Measurements from ENCODE around the gene OR2AT4. TPM values are rescaled to one million over a fixed set of nuclear protein-coding genes. Genes with fewer than 3 reads are reported as not detected.
A peak's percentile ranks its signal among the peaks of the same experiment; 100 is the strongest.

OR2AT4 gene
- total and polyA plus RNA-seq, 2 experiments from 2014 or later = not detected

- Histone ChIP-seq H3K27ac (no peak overlapping the region), H2AFZ (peak overlapping the region; percentile 70), H3K4me2 (ENCODE audit: unreplicated experiment) (peak overlapping the region; percentile 90), H3K9me2 (ENCODE audit: insufficient read depth) (no peaks in the 10 kb centered on the region), H3K36me3 (ENCODE audit: low read depth) (no peaks in the 10 kb centered on the region), H4K20me1 (ENCODE audit: insufficient read depth) (no peaks in the 10 kb centered on the region), H3K9ac (no peak overlapping the region), H3K27me3 (replicated peaks; ENCODE audit: insufficient read depth) (peaks cover under 1% of the 10 kb centered on the region; the same call in 1 of the 2 replicates), H3K79me2 (ENCODE audit: insufficient read depth) (no peaks in the 10 kb centered on the region), H3F3A (ENCODE audit: insufficient read depth) (peaks cover 7% of the 10 kb centered on the region; the same call in 1 of the 2 replicates), H3K9me3 (ENCODE audit: low read depth) (no peaks in the 10 kb centered on the region), H3K4me1 (ENCODE audit: insufficient read depth) (peaks cover 4% of the 10 kb centered on the region), H3K4me3 (peak overlapping the region; percentile 38; the same call in 1 of the 2 replicates)
- TF ChIP-seq EZH2 (IDR thresholded peaks at IDR 0.05; ENCODE audit: insufficient read depth, poor library complexity, severe bottlenecking) = no peak
- no peak for TF ChIP-seq EZH2phosphoT487 (IDR thresholded peaks at IDR 0.05; ENCODE audit: insufficient read depth, low read depth)
- in situ Hi-C loops (cut with MboI) = no loop called here
- WGBS, 2 experiments (ENCODE audit: low coverage in 1 of 2, low lambda C conversion rate in 2 of 2, missing lambda C conversion rate in 2 of 2) = 17 to 20% methylated on average over 6 of the region's 6 CpGs
- no peak for DNase-seq
These were observed 46.7 kb upstream of the OR2AT4 start for GRCh38 chr11:75143420-75143731.

DNA sequence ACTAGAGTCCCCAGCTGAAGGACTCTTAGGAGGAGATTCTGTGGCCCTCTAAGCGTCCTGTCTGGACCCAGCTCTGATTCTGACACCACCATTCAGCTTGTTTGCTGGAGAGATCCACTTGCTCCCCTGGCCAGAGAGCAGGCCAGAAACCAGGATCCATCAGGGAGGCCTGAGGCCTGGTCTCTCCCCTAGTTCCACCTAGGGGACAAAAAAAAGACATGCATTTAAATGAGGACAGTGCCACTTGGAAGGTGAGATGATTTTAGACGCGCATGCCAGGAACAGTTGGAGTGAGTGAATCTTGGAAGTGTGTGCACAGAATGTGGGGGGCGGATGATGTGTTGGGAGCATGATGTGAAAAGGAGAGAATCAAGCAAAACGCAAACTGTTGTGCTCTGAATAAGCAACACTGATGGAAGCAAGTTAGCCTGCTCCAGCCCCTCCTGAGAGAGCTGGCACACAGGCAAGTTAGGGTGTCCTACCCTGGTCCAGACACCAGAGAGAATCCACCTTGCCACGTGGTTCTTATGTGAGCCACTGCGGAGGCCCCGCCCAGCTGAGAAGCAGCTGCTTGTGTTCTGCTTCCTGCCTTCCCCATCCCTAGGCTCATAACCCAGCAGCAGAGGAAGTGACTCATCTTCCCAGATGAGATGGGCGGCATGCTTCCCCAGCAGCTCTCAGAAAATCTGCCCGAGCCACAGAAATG, 46.2 kb upstream of the OR2AT4 start:
- H3K79me2 ChIP-seq (ENCODE audit: insufficient read depth) = no peaks in the 10 kb centered on the region
- no peak for TF ChIP-seq EZH2phosphoT487 (IDR thresholded peaks at IDR 0.05; ENCODE audit: insufficient read depth, low read depth)
- TF ChIP-seq EZH2 (IDR thresholded peaks at IDR 0.05; ENCODE audit: insufficient read depth, poor library complexity, severe bottlenecking) = no peak
- no peak overlapping the region for H3K27ac ChIP-seq
- H3K27me3 ChIP-seq (replicated peaks; ENCODE audit: insufficient read depth) = peaks cover 5% of the 10 kb centered on the region; the same call in 1 of the 2 replicates
- WGBS, 2 experiments (ENCODE audit: low coverage in 1 of 2, low lambda C conversion rate in 2 of 2, missing lambda C conversion rate in 2 of 2) = 39 to 43% methylated on average over 10 of the region's 10 CpGs
- in situ Hi-C loops (cut with MboI) = no loop called here
- H3K4me3 ChIP-seq = peak overlapping the region; percentile 38; the same call in 1 of the 2 replicates
- no peaks in the 10 kb centered on the region for H4K20me1 ChIP-seq (ENCODE audit: insufficient read depth)
- H3F3A ChIP-seq (ENCODE audit: insufficient read depth) = peaks cover 7% of the 10 kb centered on the region; the same call in 1 of the 2 replicates
- DNase-seq = peak; percentile 97
- no peaks in the 10 kb centered on the region for H3K36me3 ChIP-seq (ENCODE audit: low read depth)
- H3K4me1 ChIP-seq (ENCODE audit: insufficient read depth) = peaks cover 4% of the 10 kb centered on the region
- peak overlapping the region; percentile 70 for H2AFZ ChIP-seq
- no peaks in the 10 kb centered on the region for H3K9me3 ChIP-seq (ENCODE audit: low read depth)
- peak overlapping the region; percentile 90 for H3K4me2 ChIP-seq (ENCODE audit: unreplicated experiment)
- no peak overlapping the region for H3K9ac ChIP-seq
- no peaks in the 10 kb centered on the region for H3K9me2 ChIP-seq (ENCODE audit: insufficient read depth)

GRCh38 chr11:75141166-75141565, 44.5 kb upstream of the OR2AT4 start:
- TF ChIP-seq EZH2 (IDR thresholded peaks at IDR 0.05; ENCODE audit: insufficient read depth, poor library complexity, severe bottlenecking) (no peak), EZH2phosphoT487 (IDR thresholded peaks at IDR 0.05; ENCODE audit: insufficient read depth, low read depth) (no peak)
- Histone ChIP-seq H3K9me2 (ENCODE audit: insufficient read depth) (no peaks in the 10 kb centered on the region), H4K20me1 (ENCODE audit: insufficient read depth) (no peaks in the 10 kb centered on the region), H3K79me2 (ENCODE audit: insufficient read depth) (no peaks in the 10 kb centered on the region), H3K4me2 (ENCODE audit: unreplicated experiment) (no peak overlapping the region), H3K36me3 (ENCODE audit: low read depth) (no peaks in the 10 kb centered on the region), H3K9me3 (ENCODE audit: low read depth) (no peaks in the 10 kb centered on the region), H3K4me1 (ENCODE audit: insufficient read depth) (peaks cover 4% of the 10 kb centered on the region), H3K27me3 (replicated peaks; ENCODE audit: insufficient read depth) (peaks cover 21% of the 10 kb centered on the region), H3K27ac (no peak overlapping the region), H2AFZ (no peak overlapping the region), H3K4me3 (no peak overlapping the region), H3K9ac (no peak overlapping the region), H3F3A (ENCODE audit: insufficient read depth) (peaks cover 7% of the 10 kb centered on the region; the same call in 1 of the 2 replicates)
- in situ Hi-C loops (cut with MboI) = no loop called here
- DNase-seq = no peak
- WGBS, 2 experiments (ENCODE audit: low coverage in 1 of 2, low lambda C conversion rate in 2 of 2, missing lambda C conversion rate in 2 of 2) = 59 to 61% methylated on average over 6 of the region's 6 CpGs

DNA sequence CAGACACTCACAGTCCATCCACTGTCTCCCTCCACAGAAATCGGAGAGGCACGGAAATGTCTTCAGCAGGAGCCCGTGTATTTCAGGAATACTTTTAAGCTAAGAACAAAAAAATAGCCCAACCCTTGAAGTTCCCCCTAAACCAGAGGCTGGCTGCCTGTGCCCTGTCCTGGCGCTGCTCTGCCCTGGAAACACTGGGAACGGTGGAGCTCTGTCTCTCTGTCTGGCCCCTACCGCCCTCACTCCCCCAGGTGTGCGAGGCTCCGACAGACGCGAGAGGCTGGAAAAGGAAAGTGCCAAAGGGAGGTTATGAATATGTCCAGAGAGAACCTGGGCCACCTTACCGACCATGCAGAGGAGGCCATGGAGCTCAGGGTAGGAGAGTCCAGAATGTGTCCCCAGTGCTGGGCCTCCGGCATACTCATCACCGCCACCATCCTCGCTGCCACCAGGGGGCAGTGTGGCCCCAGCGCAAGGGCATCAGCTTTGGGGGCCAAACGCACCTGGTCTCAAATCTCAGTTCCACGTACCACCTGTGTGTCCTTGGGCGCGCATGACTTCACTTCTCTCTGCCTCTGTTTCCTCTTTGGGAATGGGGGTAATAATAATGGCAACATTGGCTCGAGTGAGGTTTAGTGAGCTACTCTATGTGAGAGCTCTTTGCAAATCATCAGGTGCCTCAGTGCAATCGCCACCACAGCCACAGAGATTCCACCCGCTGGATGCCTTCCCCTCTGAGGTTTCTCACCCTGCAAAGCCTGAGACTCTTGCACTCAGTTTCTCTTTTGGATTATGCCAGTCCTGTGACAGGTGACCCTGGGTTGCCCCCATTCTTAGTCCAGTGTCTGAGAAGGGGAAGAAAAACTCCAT, 43.8 kb upstream of the OR2AT4 start:
- in situ Hi-C loops (cut with MboI) = no loop called here
- H3K9me3 ChIP-seq (ENCODE audit: low read depth) = no peaks in the 10 kb centered on the region
- H3K4me3 ChIP-seq = no peak overlapping the region
- H3K9ac ChIP-seq = no peak overlapping the region
- no peak overlapping the region for H3K27ac ChIP-seq
- no peaks in the 10 kb centered on the region for H3K9me2 ChIP-seq (ENCODE audit: insufficient read depth)
- H3K79me2 ChIP-seq (ENCODE audit: insufficient read depth) = no peaks in the 10 kb centered on the region
- H3K4me2 ChIP-seq (ENCODE audit: unreplicated experiment) = no peak overlapping the region
- peaks cover 7% of the 10 kb centered on the region; the same call in 1 of the 2 replicates for H3F3A ChIP-seq (ENCODE audit: insufficient read depth)
- no peaks in the 10 kb centered on the region for H4K20me1 ChIP-seq (ENCODE audit: insufficient read depth)
- TF ChIP-seq EZH2 (IDR thresholded peaks at IDR 0.05; ENCODE audit: insufficient read depth, poor library complexity, severe bottlenecking) (no peak), EZH2phosphoT487 (IDR thresholded peaks at IDR 0.05; ENCODE audit: insufficient read depth, low read depth) (no peak)
- H3K4me1 ChIP-seq (ENCODE audit: insufficient read depth) = peaks cover 4% of the 10 kb centered on the region
- 23 to 24% methylated on average over 22 of the region's 22 CpGs for WGBS, 2 experiments (ENCODE audit: low coverage in 1 of 2, low lambda C conversion rate in 2 of 2, missing lambda C conversion rate in 2 of 2)
- DNase-seq = peak; percentile 57
- H3K27me3 ChIP-seq (replicated peaks; ENCODE audit: insufficient read depth) = peaks cover 25% of the 10 kb centered on the region
- no peak overlapping the region for H2AFZ ChIP-seq
- H3K36me3 ChIP-seq (ENCODE audit: low read depth) = no peaks in the 10 kb centered on the region

Measured in GM23248 (cell line).